Measurements from ENCODE around the gene CEL.
"Not testable (repeated sequence)": the region's sequence is repeated elsewhere in the genome, so short reads cannot be mapped to it uniquely, and the experiment has no call there.

GRCh38 chr9:133094351-133094750 is 32.6 kb downstream of the CEL start:
- TF ChIP-seq CTCF, POLR2A (IDR thresholded peaks at IDR 0.05): not testable (repeated sequence)
